Measurements from ENCODE around the gene UBALD1. TPM values are rescaled to one million over a fixed set of nuclear protein-coding genes. Genes with fewer than 3 reads are reported as not detected.

UBALD1 gene
- total and polyA plus RNA-seq, 2 experiments from 2014 or later, result 6.1 to 25.7 TPM

DNA sequence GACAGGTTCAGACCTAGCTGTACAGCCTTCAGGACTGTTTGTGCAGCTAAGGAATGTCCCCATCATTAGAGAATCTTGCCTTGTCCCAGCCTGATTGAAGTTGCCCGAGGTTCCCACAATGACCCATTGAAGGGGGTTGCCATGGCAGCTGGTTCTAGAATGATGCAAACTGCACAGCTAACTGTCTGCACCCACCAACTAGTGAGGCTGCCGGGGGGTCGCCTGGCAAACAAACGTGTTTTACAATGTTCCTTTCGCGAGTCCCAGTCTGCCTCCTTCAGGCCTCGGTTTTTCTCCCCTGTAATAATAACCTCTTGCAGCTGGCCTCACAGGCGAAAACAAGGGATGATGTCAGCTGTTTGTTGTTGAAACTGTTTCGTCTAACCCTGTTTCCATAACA lies 53.1 kb downstream of the UBALD1 start:
- Histone ChIP-seq H3K4me1 (ENCODE audit: insufficient read depth) (no peaks in the 10 kb centered on the region), H3K4me2 (no peak overlapping the region), H3K27me3 (no peaks in the 10 kb centered on the region), H2AFZ (no peak overlapping the region), H3K27ac (no peak overlapping the region), H3K79me2 (no peaks in the 10 kb centered on the region), H3K9me2 (replicated peaks; ENCODE audit: insufficient read depth) (no peaks in the 10 kb centered on the region), H3K9me3 (ENCODE audit: low read depth) (no peaks in the 10 kb centered on the region), H3K36me3 (replicated peaks; ENCODE audit: insufficient read depth, low read depth) (no peaks in the 10 kb centered on the region), H4K20me1 (ENCODE audit: insufficient read depth, poor library complexity, severe bottlenecking) (no peaks in the 10 kb centered on the region), H3K4me3 (no peak overlapping the region)
- no peak for DNase-seq (ENCODE audit: low spot score)
- TF ChIP-seq EZH2phosphoT487 (IDR thresholded peaks at IDR 0.05; ENCODE audit: low read depth, severe bottlenecking, unreplicated experiment), result no peak
- 67% methylated on average over 9 of the region's 9 CpGs for WGBS (ENCODE audit: low lambda C conversion rate, missing lambda C conversion rate)

Small RNA genes lying within 50 kb of the gene (small RNA-seq; reads per million reads assigned to genes)
- not detected for gene RN7SL850P

Other genes with a start within 250 kb of the UBALD1 start
- 10.0 and 12.1 TPM in 2 replicates for gene VASN, start 243.0 kb downstream of the UBALD1 start, total RNA-seq
- 55.9 and 64.2 TPM in 2 replicates for gene VASN, start 243.0 kb downstream of the UBALD1 start, polyA plus RNA-seq
- 13.9 and 18.2 TPM in 2 replicates for gene CORO7, start 198.3 kb downstream of the UBALD1 start, total RNA-seq
- gene CORO7, start 198.3 kb downstream of the UBALD1 start, polyA plus RNA-seq, result 33.3 and 34.4 TPM in 2 replicates
- 55.3 and 59.2 TPM in 2 replicates for gene DNAJA3, start 189.0 kb downstream of the UBALD1 start, total RNA-seq
- 51.2 and 58.8 TPM in 2 replicates for gene DNAJA3, start 189.0 kb downstream of the UBALD1 start, polyA plus RNA-seq
- 42.7 and 47.6 TPM in 2 replicates for gene NMRAL1, start 140.3 kb downstream of the UBALD1 start, total RNA-seq
- 47.5 and 49.5 TPM in 2 replicates for gene NMRAL1, start 140.3 kb downstream of the UBALD1 start, polyA plus RNA-seq
- 57.7 and 68.8 TPM in 2 replicates for gene HMOX2, start 138.5 kb downstream of the UBALD1 start, total RNA-seq
- gene HMOX2, start 138.5 kb downstream of the UBALD1 start, polyA plus RNA-seq, result 108 TPM in 2 replicates
- gene CDIP1, start 76.1 kb downstream of the UBALD1 start, total RNA-seq, result 19.7 and 22.0 TPM in 2 replicates
- 29.3 and 33.3 TPM in 2 replicates for gene CDIP1, start 76.1 kb downstream of the UBALD1 start, polyA plus RNA-seq
- gene C16orf96, start 58.5 kb downstream of the UBALD1 start, total RNA-seq, result 0.12 and 0.20 TPM in 2 replicates
- 0.15 TPM in 1 of 2 replicates, not detected in the other for gene C16orf96, start 58.5 kb downstream of the UBALD1 start, polyA plus RNA-seq
- gene MGRN1, start 9.9 kb upstream of the UBALD1 start, total RNA-seq, result 24.1 and 29.2 TPM in 2 replicates
- 30.8 and 32.0 TPM in 2 replicates for gene MGRN1, start 9.9 kb upstream of the UBALD1 start, polyA plus RNA-seq
- gene NUDT16L1, start 78.7 kb upstream of the UBALD1 start, total RNA-seq, result 40.4 and 54.8 TPM in 2 replicates
- 78.8 and 80.5 TPM in 2 replicates for gene NUDT16L1, start 78.7 kb upstream of the UBALD1 start, polyA plus RNA-seq
- gene ANKS3, start 119.4 kb upstream of the UBALD1 start, total RNA-seq, result 17.4 and 18.5 TPM in 2 replicates
- 11.7 and 14.8 TPM in 2 replicates for gene ANKS3, start 119.4 kb upstream of the UBALD1 start, polyA plus RNA-seq
- 0.23 and 0.64 TPM in 2 replicates for gene DNAAF8, start 119.6 kb upstream of the UBALD1 start, total RNA-seq
- gene DNAAF8, start 119.6 kb upstream of the UBALD1 start, polyA plus RNA-seq, result 1.6 and 3.3 TPM in 2 replicates
- gene ZNF500, start 152.3 kb upstream of the UBALD1 start, total RNA-seq, result 8.7 and 10.4 TPM in 2 replicates
- 10.6 and 13.3 TPM in 2 replicates for gene ZNF500, start 152.3 kb upstream of the UBALD1 start, polyA plus RNA-seq
- gene SEPTIN12, start 173.5 kb upstream of the UBALD1 start, total RNA-seq, result not detected in 2 replicates
- not detected in 2 replicates for gene SEPTIN12, start 173.5 kb upstream of the UBALD1 start, polyA plus RNA-seq
- gene SMIM22, start 180.5 kb upstream of the UBALD1 start, total RNA-seq, result not detected in 2 replicates
- 12.3 and 15.1 TPM in 2 replicates for gene SMIM22, start 180.5 kb upstream of the UBALD1 start, polyA plus RNA-seq
- gene ROGDI, start 187.7 kb upstream of the UBALD1 start, total RNA-seq, result 21.2 and 29.1 TPM in 2 replicates
- 48.2 and 49.5 TPM in 2 replicates for gene ROGDI, start 187.7 kb upstream of the UBALD1 start, polyA plus RNA-seq
- 46.5 and 49.5 TPM in 2 replicates for gene GLYR1, start 232.4 kb upstream of the UBALD1 start, total RNA-seq
- gene GLYR1, start 232.4 kb upstream of the UBALD1 start, polyA plus RNA-seq, result 47.2 and 56.9 TPM in 2 replicates
- gene UBN1, start 232.6 kb upstream of the UBALD1 start, total RNA-seq, result 21.4 and 28.1 TPM in 2 replicates
- 19.1 and 24.3 TPM in 2 replicates for gene UBN1, start 232.6 kb upstream of the UBALD1 start, polyA plus RNA-seq

All from hepatocyte (in vitro differentiated cells).